Panc1 (cell line): ENCODE results near the gene ZNF865.

Experiments used
- CTCF ChIP-seq: fragments of 450-650 bp; IDR thresholded peaks from 2 replicates; pipeline ENCODE4 v1.5.1; 2017; ENCODE audit warnings: mild to moderate bottlenecking
- POLR2AphosphoS5 ChIP-seq: IDR thresholded peaks from 2 replicates; pipeline ENCODE4 v1.6.1; 2012; ENCODE audit warnings: mild to moderate bottlenecking, low read depth, low read length, moderate library complexity

- TF ChIP-seq CTCF (no peak), POLR2AphosphoS5 (no peak)
Observed at GRCh38 chr19:55618426-55618825, 13.0 kb downstream of the ZNF865 start.
